Measurements from ENCODE around the gene RNF168. TPM values are rescaled to one million over a fixed set of nuclear protein-coding genes. Genes with fewer than 3 reads are reported as not detected.

RNF168 gene
- total RNA-seq, 1 experiment from 2014 or later = 65.5 TPM

DNA sequence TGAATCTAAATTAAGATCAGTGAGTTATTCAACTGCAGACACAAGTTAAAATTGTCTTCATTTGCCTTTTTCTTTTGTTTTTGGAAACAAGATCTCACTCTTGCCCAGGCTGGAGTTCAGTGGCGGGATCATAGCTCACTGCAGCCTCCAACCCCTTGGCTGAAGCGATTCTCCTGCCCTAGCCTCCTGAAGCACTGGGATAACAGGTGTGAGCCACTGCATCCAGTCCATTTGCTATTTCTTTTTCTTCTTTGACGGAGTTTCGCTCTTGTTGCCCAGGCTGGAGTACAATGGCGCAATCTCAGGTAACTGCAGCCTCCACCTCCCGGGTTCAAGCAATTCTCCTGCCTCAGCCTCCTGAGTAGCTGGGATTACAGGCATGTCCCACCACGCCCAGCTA lies 10.3 kb downstream of the RNF168 start:
- TF ChIP-seq CTCF (conservative IDR thresholded peaks at IDR 0.05) = no peak
- no peak overlapping the region for H2BK5ac ChIP-seq (ENCODE audit: insufficient read length, low read length)

More for the DNA sequence above, 10.3 kb downstream of the RNF168 start:
- H3K9ac ChIP-seq (ENCODE audit: extremely low read depth, insufficient read length, low read length) = no peak overlapping the region
- no peak overlapping the region for H3K23ac ChIP-seq (ENCODE audit: insufficient read length, low read depth, low read length)
- Mint-ChIP-seq H3K9me3 (no peaks in the 10 kb centered on the region), H3K36me3 (ENCODE audit: insufficient read depth in 1 of 3, low read depth in 3 of 3) (peaks cover 10 to 31% (median 15%) of the 10 kb centered on the region in 3 experiments; a peak in 6 of 7 replicates), H3K27me3 (ENCODE audit: low read depth) (no peaks in the 10 kb centered on the region), H3K4me3 (no peak overlapping the region), H3K4me1 (peaks cover 0 to 15% of the 10 kb centered on the region in 2 experiments; a peak in 2 of 4 replicates), H3K27ac (no peak overlapping the region; a peak in 1 of 7 replicates)
- no peak overlapping the region for H3K18ac ChIP-seq (ENCODE audit: insufficient read length, low read depth, low read length)
- H2BK15ac ChIP-seq (ENCODE audit: low read depth, low read length) = no peak overlapping the region
- no peak overlapping the region for H3K14ac ChIP-seq (ENCODE audit: insufficient read depth, low read length)
- peaks cover 42% of the 10 kb centered on the region for H3K79me2 ChIP-seq (ENCODE audit: insufficient read depth, low read length)
- H4K8ac ChIP-seq (replicated peaks; ENCODE audit: insufficient read length, low read depth, low read length) = no peak overlapping the region
- no peak overlapping the region for H2BK20ac ChIP-seq (ENCODE audit: low read depth, low read length, poor library complexity, severe bottlenecking)
- H3T11ph ChIP-seq (ENCODE audit: low read length) = no peak overlapping the region
- no peaks in the 10 kb centered on the region for H3K23me2 ChIP-seq (ENCODE audit: insufficient read length, low read depth, low read length, poor library complexity, severe bottlenecking)
- H3K4ac ChIP-seq (ENCODE audit: low read depth, low read length) = no peak overlapping the region
- H4K5ac ChIP-seq (ENCODE audit: insufficient read length, low read depth, low read length) = no peak overlapping the region
- H3K4me2 ChIP-seq (ENCODE audit: insufficient read depth, insufficient read length, low read length) = no peak overlapping the region
- H4K91ac ChIP-seq (ENCODE audit: insufficient read length, low read depth, low read length) = no peak overlapping the region
- WGBS (ENCODE audit: extremely low coverage, insufficient read length, low lambda C conversion rate) = no CpG with 5 or more reads among the region's 7 CpGs
- no peak overlapping the region for H3K56ac ChIP-seq (ENCODE audit: insufficient read length, low read depth, low read length)
- H2AK5ac ChIP-seq (ENCODE audit: insufficient read length, low read length) = no peak overlapping the region
- no peak for DNase-seq
- H2BK12ac ChIP-seq (ENCODE audit: insufficient read length, low read depth, low read length) = no peak overlapping the region
- no peaks in the 10 kb centered on the region for H4K20me1 ChIP-seq (ENCODE audit: control insufficient read depth, insufficient read depth, insufficient read length)
- H2AFZ ChIP-seq (ENCODE audit: low read length) = no peak overlapping the region
- no peak overlapping the region for H2BK120ac ChIP-seq (ENCODE audit: low read depth, low read length, poor library complexity, severe bottlenecking)
- H3K27ac ChIP-seq (ENCODE audit: insufficient read length, low read depth, low read length) = no peak overlapping the region
- H3K79me1 ChIP-seq (ENCODE audit: insufficient read depth, low read depth, low read length, poor library complexity, severe bottlenecking) = peaks cover 22% of the 10 kb centered on the region
- no peaks in the 10 kb centered on the region for H3K4me1 ChIP-seq (ENCODE audit: insufficient read depth, low read length)
- H3K27me3 ChIP-seq (ENCODE audit: insufficient read depth, low read length) = no peaks in the 10 kb centered on the region
- H3K9me3 ChIP-seq (ENCODE audit: control insufficient read depth, low read depth, low read length) = no peaks in the 10 kb centered on the region

Data from H9 (cell line).